Putamen (tissue), 1 donor: ENCODE data around the gene KANK2.

ENCODE experiments used
- DNase-seq: peaks from one replicate; pipeline ENCODE4 v3.0.0-alpha.2; 2016; ENCODE audit warnings: low spot score

KANK2 gene

DNA sequence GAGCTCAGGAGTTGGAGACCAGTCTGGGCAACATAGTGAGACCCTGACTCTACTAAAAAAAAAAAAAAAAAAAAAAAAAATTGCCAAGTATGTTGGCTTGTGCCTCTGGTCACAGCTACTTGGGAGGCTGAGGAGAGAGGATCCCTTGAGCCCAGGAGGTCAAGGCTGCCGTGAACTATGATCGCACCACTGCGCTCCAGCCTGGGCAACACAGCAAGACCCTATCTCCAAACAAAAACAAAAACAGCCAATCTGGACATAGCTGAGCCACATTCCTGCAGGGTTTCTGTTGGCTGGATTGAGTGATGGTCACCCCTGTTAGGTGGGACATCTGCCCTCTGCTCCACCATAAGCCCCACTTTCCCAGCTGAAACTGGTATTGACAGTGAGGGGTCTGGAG is 28.5 kb upstream of the KANK2 start:
- no peak for DNase-seq

DNA sequence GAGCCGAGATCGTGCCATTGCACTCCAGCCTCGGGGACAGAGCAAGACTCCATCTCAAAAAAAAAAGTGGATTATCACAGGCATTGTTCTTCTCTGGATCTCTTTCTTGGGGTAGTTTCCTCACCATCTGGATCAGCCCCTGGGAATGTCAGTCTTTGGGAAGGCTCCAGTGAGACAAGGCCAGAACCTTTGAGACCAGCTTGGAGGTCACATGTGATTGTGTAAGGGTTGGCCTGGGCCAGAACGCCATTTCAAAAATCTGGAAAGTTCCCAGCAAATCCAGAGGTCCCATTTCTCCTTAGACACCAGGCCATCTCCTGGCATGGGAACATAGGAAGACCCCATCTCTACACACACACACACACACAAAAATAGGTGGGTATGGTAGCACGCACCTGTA is 27.8 kb upstream of the KANK2 start:
- DNase-seq = no peak

DNA sequence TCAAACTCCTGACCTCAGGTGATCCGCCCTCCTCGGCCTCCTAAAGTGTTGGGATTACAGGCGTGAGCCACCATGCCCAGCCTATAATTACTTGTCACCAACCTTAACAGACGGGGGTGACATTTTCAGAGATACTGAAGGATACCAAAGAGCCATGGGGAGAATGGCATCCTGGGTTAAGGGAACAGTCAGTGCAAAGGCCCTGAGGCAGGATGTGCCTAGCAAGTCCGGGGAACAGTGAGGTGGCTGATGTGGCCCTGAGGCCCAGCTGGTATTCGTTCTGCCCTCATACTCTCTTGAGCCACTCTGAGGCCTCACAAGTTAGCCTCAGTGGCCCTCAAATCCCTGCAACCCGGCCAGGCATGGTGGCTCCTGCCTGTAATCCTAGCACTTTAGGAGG is 27.1 kb upstream of the KANK2 start:
- DNase-seq = no peak

DNA sequence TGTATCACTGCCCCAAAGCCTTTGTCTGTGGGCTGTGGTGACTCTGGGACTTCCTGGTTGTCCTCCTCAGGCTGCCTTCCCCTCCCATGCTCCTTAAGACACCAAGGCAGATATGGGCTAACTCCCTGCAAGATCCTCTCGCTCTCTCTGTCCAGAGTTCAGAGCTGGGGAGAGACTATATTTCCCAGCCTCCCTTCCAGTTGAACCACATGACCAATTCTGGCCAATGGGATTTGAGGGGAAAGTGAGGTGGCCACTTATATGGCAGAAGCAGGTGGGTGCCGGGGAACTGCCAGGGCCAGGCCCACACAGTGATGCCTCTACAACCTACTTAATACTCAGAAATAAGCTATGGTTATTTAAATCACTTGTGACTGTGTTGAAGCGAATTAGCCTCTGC is 25.9 kb upstream of the KANK2 start:
- no peak for DNase-seq

DNA sequence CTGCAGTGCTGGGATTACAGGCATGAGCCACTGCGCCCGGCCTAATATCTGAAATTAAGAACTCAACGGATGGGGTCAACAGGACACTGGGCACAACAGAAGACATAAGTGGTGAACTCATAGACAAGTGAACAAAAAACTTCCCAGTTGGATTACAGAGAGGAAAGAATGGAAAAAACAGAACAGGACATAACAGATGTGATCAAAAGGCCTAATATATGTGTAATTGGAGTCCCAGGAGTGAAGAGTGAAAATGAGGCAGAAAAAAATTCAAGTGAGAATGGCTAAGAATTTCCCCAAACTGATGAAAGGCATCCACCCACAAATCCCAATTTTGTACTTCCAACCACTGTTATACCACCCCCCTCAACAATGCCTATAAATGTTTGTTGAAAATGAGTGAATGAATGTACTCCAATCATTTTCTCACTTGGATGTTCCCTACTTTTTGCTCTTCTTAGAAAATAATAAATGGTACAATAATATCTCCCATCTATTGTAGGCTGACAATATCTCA is 23.8 kb upstream of the KANK2 start:
- no peak for DNase-seq

DNA sequence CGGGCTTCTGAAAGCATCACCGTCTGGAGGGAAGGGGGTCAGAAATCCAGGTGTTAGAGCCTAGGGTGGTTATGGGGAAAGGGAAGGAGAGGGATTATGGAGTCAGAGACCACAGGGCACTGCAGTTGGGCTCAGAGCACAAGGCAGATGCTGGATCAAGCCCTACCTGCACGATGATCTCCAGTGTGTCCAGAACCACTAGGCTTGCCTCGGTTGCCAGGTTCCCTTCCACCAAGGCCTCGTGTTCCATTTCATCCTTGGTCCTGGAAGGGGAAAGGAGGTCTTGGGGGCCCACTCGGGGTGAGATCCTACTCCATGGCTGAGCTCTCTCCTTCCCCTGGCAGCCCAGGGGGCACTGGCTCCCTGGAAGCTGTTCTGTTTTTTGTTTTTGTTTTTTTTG is 17.0 kb upstream of the KANK2 start:
- DNase-seq = no peak

DNA sequence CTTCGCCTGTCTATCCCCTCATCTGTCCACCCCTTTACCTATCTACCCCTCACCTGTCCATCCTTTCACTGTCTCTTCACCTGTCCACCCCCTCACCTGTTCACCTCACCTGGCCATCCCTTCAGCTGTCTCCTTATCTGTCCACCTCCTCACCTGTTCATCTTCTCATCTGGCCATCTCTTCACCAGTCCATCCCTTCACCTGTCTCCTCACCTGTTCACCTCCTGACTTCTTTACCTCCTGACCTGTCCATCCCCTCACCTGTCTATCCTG is 13.2 kb upstream of the KANK2 start:
- no peak for DNase-seq

DNA sequence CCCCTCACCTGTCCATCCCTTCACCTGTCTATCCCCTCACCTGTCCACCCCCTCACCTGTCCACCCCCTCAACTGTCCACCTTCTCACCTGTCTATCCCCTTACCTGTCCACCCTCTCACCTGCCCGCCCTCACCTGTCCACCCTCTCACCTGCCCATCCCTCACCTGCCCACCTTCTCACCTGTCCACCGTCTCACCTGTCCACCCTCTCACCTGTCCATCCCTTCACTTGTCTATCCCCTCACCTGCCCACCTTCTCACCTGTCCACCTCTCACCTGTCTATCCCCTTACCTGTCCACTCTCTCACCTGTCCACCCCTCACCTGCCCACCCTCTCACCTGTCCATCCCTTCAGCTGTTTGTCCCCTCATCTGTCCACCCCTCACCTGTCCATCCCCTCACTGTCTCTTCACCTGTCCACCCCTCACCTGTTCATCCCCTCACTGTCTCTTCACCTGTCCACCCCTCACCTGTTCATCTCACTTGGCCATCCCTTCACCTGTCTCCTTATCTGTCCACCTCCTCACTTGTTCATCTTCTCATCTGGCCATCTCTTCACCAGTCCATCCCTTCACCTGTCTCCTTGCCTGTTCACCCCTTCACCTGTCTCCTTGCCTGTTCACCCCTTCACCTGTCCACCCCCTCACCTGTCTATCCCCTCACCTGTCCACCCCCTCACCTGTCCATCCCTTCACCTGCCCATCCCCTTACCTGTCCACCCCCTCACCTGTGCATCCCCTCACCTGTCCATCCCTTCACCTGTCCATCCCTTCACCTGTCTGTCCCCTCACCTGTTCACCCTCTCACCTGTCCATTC is 12.7 kb upstream of the KANK2 start:
- DNase-seq = no peak

DNA sequence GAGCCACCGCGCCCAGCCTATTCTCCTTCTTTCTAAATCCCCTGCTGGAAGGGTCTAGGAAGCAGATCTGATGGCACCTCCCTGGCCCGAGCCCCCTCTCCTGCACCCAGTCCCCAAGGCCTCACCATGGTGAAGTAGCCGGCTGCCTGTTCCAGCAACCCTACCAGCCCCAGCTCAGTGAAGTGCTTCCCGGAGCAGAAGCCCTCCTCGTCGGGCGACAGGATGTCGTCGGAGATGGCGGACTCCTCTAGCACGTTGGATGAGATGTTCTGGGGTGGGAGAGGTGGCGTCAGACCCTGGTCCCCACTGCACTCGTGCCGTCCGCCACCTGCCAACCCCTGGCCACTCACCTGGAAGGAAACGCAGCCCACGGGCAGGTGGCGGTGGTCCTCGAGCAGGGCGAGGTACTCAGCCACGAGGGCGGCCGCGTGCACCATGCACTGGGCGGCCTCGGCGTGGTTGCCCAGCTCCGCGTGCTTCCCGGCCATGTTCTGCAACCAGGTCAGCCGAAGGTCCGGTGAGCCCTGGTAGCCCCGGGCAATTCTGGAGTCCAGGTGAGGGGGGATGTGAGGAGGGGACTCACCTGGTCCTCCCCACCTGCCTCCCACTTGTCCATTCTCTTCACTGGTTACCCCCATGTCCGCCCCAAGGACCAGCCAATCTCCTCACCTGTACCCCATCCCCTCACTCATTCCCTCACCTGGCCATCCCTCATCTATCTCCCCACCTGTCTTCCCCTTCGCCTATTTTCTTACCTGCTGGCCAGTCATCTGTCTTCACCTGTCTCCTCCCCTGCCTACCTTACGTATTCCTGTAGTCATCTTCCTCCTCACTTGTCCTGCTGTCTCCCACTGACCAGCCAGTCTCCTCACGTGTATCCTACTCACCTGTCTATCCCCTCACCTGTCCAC is 11.5 kb upstream of the KANK2 start:
- no peak for DNase-seq

DNA sequence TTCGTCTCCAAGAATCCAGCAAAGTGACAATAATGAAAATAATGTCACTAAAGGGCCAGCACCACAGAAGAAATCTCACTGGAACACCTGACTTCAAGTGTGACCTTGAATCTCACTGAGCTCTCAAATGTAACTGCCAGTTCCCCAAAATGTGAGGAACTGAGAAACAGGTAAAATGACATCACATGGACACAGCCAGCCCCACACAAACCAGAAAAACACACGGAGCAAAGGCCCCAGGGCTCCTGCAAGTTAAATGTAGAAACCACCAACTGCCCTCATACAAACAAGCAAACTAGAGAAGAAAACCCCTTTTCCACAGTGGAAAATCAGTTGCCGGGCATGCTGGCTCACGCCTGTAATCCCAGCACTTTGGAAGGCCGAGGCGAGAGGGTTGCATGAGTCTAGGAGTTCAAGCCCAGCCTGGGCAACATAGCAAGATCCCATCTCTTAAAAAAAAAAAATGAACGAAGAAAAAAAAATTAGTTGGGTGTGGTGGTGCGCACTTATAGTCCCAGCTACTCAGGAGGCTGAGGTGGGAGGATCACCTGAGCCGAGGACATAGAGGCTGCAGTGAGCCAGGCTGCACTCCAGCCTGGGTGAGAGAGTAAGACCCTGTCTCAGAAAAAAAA is 8.7 kb upstream of the KANK2 start:
- DNase-seq = no peak

DNA sequence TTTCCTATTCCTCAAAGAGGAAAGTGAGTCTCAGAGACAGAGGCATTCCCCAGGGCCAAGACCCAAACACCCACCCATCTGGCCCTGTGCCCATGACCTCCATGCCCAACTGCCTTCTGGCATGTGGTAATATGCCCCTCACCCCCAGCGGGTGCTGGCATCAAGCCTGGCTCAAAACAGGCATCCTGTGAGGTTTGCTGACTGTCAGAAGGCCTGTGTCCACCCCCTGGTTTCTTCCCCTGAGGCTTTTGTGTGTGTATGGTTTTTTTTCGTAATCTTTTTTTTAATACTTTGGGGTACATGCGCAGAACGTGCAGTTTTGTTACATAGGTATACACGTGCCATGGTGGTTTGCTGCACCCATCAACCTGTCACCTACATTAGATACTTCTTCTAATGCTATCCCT is 7.6 kb upstream of the KANK2 start:
- DNase-seq = no peak

DNA sequence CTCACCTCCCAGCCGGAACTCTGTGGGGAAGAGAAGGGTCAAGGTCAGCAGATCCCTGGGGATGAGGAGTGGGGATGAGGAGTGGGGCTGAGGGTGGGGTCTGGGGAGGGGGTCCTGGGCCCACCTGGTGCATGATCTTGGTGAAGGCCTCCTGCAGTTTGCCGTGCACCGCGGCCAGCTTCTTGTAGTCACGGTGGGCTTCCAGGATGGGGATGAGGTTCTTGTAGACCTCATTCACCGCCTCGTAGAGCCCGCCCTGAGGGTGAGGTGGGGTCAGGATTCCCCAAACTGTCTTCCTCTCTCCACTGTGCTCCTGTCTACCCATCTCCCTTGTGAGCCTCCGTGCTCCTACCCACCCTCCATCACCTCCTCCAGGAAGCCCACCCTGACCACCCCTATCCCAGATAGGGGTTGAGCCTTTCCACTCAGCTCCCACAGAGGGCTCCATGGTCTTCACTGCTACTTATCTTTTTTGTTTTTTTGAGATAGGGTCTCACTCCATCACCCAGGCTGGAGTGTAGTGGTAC is 6.8 kb upstream of the KANK2 start:
- DNase-seq = no peak

DNA sequence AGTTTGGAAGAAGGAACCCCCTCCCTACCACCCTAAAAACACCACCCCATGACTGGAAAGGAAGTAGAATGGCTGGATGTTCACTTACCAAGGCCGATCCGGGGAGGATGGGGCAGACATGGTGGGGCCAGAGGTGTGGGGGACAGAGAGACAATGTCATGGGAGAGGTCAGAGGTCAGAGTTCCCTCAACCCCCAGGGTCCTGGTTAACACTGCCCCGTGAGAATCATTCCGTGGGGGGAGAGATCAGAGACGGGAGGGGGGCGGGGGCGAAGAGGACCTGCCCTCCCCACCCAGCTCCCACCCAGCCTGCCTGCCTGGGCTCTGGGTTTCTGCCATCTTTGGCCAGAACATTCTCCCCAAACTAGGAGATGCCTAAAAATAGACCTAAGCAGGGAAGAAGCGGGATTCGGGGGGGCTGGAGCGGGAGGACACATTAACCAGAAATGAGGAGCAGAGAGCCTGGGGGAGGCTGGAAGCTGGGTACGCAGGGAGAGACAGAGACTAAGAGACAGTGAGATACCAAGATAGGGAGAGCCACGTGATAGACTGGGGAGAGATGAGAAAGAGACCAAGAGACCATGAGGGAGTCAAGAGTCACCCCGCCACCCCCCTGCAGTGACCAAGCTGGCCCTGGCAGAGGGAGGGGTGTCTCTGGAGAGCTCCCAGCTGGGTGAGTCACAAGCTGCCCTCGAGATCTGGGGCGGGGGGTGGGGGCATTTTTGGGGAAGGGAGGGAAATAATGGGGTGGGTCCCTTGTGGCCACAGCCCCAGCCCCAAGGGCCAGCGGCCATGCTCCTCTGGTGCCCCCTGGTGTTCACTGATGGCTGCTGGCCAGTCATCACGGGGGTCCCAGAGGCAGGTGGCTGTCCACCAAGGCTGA is 6.1 kb upstream of the KANK2 start:
- DNase-seq = peak; percentile 34

DNA sequence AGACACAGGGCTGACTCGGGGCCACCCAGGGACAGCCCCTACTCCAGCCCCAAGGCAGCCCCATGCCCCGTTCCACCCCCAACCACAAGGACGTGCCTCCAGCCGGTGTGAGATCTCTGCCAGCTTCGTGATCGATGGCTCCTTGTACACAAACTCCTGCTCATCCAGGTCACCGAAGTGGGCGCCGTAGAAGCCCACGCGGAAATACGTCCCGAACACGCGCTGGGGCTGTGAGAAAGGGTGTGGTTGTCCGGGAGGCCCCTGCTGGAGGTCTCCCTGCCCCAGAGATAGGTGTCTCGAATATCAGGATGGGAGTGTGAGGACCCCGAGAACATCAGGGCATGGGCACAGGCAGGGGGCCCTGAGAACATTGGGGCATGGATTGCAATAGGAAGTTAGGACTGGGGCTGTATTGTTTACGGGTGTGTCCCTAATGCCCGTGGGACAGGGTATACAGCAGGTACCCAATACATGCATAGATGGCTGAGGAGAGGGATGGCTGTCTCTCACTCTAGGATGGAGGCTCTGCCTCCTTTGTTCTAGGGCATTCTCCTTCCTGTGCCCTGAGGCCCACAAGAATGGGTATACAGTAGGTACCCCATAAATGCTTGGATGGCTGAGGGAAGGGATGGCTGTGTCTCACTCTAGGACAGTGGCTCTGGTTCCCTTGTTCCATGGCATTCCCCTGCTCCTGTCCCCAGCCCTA is 5.3 kb upstream of the KANK2 start:
- no peak for DNase-seq

DNA sequence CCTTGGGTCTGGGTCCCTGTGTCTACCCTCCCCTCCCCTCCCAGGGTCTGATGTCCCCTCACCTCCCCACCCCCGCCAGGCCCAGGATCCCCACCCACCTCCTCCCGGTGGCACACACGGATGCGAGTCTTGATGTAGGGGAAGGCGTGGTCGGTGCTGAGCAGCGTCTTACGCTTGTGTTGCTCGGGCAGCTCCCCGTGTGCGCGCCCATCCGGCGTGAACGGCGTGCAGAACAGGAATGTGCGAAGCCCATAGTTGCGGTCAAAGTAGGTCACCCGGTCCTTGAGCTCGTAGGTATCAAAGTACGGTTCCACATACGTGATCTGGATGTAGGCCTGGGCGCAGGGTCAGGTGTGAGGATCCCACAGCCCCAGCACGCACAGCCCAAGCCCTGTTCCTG is 4.4 kb upstream of the KANK2 start:
- no peak for DNase-seq

DNA sequence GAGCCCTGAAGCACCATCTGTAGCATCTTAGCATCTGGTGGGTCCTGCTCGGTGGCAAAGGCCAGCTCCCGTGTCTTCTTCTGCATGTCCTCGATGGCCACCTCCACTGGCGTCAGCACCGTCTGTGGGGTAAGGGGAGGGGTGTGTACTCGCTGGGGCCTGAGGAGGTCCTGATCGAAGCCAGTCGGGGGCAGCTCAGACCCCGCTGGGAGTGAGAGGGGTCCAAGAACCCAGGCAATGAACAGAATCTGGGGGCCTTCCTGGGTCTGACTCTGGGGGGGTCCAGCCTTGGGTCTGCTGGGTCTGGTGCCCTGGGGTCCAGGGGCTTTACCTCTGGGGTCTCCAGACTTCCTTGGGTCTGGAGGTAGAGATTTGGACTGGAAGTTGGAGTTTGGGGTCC is 3.6 kb upstream of the KANK2 start:
- no peak for DNase-seq

DNA sequence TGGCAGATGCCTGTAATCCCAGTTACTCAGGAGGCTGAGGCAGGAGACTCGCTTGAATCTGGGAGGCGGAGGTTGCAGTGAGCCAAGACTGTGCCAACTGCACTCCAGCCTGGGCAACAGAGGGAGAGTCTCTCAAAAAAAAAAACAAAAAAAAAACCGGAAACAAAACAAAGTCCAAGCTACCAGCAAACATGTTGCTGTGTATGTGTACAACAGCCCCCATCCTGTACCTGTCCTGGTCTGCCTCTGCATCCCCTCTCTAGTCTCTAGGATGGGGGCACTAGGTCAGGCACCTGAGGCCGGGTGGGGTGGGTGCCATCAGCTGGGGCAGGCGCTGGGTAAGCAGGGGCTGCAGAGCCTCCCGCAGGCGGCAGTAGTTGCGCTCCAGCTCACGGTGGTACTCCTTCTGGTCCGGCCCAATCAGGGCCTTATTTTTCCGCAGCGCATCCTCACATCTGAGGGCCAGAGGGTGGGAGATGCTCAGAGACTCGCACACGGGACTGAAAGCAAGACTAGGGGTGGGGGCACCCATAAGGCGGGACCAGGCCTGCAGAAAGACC is 2.8 kb upstream of the KANK2 start:
- DNase-seq = no peak

DNA sequence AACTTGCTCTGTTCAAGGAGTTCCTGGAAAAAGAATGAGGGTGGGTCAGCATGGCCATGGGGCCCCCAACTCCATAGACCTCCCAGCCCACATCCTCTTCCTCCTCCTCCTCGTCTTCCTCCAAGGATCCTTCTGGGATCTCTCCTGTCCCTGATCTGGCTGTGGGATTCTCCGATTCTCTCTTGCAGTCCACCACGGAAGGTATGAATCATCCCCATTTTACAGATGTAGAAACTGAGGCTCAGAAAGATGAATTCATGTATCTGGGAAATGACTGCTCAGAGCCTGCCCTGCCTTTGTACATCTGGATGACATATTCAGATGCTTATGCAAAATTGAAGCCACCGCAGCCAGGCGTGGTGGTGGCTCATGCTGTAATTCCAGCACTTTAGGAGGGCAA is 2.2 kb upstream of the KANK2 start:
- no peak for DNase-seq

DNA sequence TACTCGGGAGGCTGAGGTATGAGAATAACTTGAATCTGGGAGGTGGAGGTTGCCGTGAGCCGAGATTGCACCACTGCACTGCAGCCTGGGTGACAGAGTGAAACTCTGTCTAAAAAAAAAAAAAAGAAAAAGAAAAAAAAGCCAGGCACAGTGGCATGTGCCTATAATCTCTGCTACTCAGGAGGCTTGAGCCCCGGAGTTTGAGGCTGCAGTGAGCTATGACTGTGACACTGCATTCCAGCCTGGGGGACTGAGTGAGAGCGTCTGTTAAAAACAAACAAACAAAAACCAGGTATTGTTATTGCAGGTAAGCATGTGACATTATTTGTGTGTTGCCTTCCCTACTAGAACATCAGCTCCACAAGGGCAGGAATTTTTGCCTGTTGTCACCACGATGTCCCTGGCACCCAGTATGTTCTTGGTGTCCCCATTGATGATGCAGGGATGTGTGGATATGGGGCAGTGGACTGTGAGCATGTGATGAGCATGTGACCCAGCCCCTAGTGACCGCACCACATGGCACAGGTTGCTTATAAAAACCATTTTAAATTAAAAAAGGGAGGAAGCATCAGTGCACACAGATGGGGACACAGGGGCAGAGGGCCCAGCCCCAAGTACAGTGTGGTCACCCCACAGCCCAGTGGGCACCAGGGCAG is 1.6 kb upstream of the KANK2 start:
- no peak for DNase-seq

DNA sequence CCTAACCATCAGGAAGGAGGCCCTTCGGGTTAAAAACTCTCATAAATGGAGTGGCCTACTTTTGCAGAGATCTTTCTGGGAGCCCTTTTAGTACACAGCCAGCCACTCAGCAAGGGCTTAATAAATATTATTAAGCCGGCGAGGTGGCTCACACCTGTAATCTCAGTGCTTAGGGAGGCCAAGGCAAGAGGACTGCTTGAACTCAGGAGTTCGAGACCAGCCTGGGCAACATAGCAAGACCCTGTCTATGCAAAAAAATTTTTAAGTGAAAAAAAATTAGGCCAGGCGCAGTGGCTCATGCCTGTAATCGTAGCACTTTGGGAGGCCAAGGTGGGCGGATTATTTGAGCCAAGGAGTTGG is 810 bp upstream of the KANK2 start:
- no peak for DNase-seq
